Fibroblast of the aortic adventitia (primary cell): Measurements from ENCODE around the gene KCNH2. TPM values are rescaled to one million over a fixed set of nuclear protein-coding genes. Genes with fewer than 3 reads are reported as not detected.

ENCODE experiments used
- DNase-seq: peaks from one replicate; pipeline ENCODE4 v3.0.0-alpha.2; 2010; ENCODE audit warnings: low read depth
- H3K4me3 ChIP-seq: 2 replicates; pipeline ENCODE4 v1.5.1; 2011; ENCODE audit warnings: low read depth, mild to moderate bottlenecking, control low read depth, low read length, moderate library complexity
- CTCF ChIP-seq: IDR thresholded peaks from 2 replicates; pipeline ENCODE4 v1.5.1; 2011; ENCODE audit warnings: mild to moderate bottlenecking, low read length, control low read depth, inconsistent platforms; ENCODE audit not compliant: insufficient read depth
- total RNA-seq: library from RNA; depleted of rRNA; stranded (reverse); fragments of >200 nt; gene quantifications from 2 replicates; pipeline ENCODE4 v1.2.3, GENCODE V29; 2012; ENCODE audit warnings: low replicate concordance

Gene KCNH2
- total RNA-seq, 1 donor: not detected

GRCh38 chr7:150903606-150904005 is 74.5 kb downstream of the KCNH2 start:
- no peak for TF ChIP-seq CTCF
- peak; percentile 43 for DNase-seq
- H3K4me3 ChIP-seq: no peak overlapping the region

DNA sequence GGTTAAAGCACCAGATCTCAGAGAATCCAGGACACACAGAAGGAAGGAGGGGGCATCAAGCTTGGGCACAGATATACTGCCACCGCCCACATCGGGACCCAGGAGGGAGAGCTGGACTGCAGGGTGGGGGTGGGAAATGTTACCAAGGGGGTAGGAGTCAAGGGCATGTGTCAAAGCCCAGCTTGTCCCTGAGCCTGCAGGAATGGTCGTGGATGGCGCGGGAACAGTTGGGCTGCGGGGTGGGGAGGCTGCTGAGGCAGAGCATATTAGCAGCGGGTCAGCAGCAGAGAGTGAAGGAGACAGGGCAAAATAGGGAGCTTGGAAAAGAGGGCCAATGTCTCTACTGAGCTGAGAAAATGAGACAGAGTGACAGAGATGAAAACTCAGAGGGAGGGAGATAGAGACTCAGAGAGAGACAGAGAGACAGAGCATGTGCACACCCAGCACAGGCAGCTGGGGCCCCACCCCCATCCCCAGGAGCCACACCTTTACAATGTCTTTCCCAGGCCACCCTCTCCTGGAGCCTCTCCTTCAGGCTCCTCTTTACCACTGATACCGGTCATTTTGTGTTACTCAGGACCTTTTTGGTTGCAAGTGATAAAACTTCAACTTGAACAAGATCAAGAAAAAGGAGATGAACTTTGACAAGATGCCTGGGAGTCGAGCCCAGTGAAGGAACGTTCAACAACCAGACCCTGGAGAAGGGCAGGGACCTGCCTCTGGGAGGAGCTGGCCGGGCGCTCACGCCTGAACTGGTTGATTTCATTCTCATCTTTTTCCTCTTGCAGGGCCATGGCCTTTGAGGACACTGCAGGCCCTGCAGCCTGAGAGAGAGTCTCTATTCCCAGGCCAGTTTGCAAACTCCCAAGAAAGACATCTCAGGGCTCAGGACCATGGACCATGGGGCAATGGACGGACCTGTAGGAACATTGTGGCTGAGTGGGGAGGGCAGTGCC is 75.8 kb downstream of the KCNH2 start:
- no peak overlapping the region for H3K4me3 ChIP-seq
- DNase-seq: no peak
- no peak for TF ChIP-seq CTCF

DNA sequence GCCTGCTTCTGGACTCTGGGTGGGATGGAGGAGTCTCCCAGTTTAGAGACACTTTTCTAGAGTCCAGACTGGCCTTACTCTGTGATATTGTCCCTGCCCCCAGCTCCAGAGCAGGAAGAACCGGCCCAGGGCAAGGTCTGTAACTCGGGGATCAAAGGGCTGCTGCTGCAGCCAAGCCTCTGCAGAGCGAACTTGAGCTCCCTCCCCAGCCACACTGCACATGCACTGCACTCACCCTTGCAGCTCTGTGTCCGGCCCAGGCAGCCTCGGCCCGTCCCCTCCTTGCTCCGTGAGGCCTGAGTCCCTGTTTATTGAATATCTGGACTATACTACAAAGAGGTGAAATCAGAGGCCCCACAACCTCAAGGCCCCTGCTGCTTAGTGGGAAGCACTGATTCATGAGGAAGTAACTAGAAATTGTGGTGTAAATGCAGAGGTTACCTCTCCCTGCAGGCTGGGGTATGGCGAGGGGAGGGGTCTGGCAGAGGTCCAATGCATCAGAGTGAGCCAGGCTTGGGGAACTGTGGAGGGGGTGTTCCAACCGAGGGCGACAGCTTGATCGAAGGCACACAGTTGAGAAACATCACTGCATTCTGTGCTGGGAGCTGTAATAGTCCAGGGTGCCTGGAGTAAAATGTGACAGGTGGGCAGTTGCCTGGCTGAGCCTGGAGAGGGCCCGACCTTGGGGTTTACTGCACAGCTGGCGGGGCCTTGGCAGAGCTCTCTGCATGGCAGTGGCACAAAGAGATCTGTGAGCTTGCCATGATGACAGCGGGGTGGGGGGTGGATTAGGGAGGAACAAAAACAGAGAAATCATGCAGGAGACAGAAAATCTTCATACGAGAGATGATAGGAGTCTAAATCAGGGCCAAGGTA is 76.7 kb downstream of the KCNH2 start:
- DNase-seq: no peak
- no peak for TF ChIP-seq CTCF
- no peak overlapping the region for H3K4me3 ChIP-seq

DNA sequence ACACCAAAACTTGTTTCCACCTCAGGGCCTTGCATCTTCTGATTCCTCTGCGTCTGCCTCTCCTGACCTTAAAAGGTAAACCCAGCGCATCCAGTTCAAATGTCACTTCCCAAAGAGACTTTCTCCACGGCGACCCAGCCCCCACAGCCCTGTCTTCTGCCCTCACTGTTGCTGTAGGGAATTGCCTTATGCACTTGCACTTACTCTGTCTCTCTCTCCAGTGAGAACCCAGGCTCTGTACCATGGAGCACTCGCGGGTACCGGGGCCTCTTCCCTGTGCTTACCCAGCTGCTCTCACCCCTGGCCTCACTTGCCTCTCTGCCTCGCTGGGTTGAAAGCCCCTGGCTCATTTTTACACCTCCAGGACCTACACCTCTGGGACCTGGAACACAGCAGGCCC is 77.4 kb downstream of the KCNH2 start:
- no peak for TF ChIP-seq CTCF
- H3K4me3 ChIP-seq: no peak overlapping the region
- no peak for DNase-seq

- peak; percentile 67 for DNase-seq
- TF ChIP-seq CTCF: peak; percentile 90
- H3K4me3 ChIP-seq: no peak overlapping the region
Observed at GRCh38 chr7:150898475-150899011, 79.6 kb downstream of the KCNH2 start.
